UCSD-AML1 (cell line): ENCODE measurements around the gene CLCA1.

Source experiments
- DNase-seq: peaks from one replicate; lab custom pipeline; 2025; ENCODE audit not compliant: unreplicated experiment; lab: John Stamatoyannopoulos, UW

CLCA1 gene

GRCh38 chr1:86468501-86468977, at the start of gene CLCA1:
CLCA1 (plus strand) TSS chr1:86468927; CDS start chr1:86468972, 45 bp downstream.
- DNase-seq = no peak

- peak; percentile 33 for DNase-seq
These were observed 49.3 kb upstream of the CLCA1 start for GRCh38 chr1:86419277-86419903.

- DNase-seq = no peak
These were observed 47.0 kb upstream of the CLCA1 start for GRCh38 chr1:86421601-86422280.

- DNase-seq = no peak
These were observed 45.3 kb upstream of the CLCA1 start for GRCh38 chr1:86423473-86423872.

DNA sequence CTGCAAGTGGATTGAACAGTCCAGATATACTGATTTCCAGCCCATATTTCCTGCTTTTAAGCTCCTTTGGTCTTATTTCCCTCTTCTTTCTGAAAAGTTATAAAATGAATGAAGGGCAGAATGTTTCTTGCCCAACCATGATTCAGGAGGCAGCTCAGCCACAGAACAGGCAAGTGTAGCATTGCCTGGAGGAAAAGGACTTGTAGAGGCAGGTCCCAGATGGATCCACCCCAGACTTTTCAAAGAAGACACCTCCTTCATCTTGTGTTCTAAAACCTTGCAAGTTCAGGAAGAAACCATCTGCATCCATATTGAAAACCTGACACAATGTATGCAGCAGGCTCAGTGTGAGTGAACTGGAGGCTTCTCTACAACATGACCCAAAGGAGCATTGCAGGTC, 44.9 kb upstream of the CLCA1 start, which contains the start of gene CLCA2:
Gene CLCA2, plus strand, starts transcription at position 299 of the 400 bp plus-strand sequence. Its CDS starts 77 bp downstream, at position 376.
- DNase-seq = no peak

- DNase-seq = no peak
These were observed 39.5 kb upstream of the CLCA1 start for GRCh38 chr1:86429122-86429725.

GRCh38 chr1:86429835-86430234, 38.9 kb upstream of the CLCA1 start:
- DNase-seq = peak; percentile 48

- no peak for DNase-seq
These were observed 38.4 kb upstream of the CLCA1 start for GRCh38 chr1:86430376-86430775.

DNA sequence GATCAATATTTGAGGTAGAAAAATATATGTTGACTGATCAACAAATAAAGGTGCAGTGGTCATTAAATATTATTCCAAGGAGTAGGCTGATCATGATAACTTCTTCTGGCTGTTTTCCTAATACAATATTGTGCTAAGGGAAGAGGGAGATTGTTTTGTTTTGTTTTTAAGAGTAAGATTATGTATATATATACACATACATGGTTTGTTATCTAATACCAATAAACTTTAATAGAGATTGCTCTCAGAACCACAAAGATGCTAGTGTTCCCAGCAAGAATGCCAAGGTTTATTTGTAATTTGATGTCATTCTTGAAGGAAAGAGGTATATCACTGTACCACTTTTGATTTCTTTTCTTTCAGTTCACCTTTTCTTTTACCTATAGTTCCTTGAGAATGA, 34.7 kb upstream of the CLCA1 start:
- no peak for DNase-seq

DNA sequence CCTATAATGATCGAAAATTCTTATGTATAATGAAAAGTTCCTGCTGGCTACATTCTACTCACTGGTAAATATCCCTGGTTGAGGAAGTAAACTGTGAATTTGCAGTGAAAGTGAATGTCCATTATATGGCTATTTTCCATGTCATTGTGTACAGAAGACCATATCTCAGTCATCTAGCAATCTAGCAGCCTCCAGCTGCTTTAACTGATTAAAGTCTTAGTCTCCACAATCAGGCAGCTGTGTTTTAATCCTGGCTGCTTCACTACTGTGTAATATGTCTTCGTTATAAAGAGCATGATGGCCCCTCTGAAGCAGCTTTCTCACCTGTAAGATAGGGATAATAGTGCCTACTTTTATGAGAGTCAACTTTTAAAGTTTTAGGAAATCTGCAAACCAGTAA, 33.4 kb upstream of the CLCA1 start:
- DNase-seq = no peak

DNA sequence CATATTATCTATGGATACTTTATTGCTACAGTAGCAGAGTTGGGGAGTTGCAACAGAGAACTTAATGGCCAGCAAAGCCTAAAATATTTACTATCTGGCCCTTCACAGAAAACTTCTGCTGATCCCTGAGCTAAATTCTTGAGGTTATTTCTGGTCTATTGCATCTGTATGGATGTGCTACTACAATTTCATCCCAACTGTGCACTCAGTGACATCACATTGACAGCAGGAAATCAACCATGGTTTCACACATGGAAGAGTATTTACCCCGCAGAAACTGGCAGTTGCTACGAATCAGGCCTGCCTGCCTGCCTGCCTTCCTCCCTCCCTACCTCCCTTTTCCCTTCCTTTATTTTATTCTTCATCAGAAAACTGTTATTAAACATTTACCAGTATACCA, 32.7 kb upstream of the CLCA1 start:
- no peak for DNase-seq

DNA sequence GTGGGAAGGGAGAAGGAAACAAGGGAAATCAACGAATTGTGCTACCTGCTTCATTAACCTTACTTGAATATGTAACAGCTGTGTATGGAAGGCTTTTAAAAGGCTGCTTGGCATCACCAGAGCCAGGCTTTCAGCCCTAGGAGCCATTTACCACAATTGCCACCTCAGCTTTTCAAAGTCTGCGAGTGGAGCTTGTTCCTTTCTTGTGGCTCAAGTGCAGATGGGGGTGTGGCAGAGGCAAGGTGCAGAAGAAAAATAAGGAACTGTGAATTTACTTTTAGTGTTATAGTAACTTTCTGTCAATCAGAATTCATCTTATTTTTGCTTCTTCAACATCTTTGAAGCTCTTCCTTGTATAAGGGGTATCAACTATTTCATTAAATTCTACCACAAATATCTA, 27.1 kb upstream of the CLCA1 start:
- DNase-seq = peak; percentile 21

GRCh38 chr1:86441997-86442396, 26.7 kb upstream of the CLCA1 start:
- DNase-seq = no peak

DNA sequence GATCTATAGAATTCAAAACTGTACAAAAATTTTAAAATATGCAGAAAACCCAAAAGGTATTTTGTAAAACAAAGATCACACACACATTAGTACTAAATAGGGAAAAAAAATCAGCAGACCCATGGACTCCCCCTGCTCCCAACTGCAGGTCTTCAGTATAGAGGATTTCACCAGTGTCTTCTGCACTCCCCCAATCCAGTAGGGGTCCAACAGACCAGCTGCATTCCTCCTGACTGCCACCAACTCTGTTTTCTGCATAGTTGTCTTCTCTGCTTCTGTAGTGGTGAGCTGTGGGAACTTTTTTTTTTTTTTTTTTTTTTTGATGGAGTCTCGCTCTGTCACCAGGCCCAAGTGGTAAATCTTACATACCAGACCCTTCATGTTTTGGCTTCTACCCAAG, 22.8 kb upstream of the CLCA1 start:
- DNase-seq = no peak

GRCh38 chr1:86447198-86447790, 21.4 kb upstream of the CLCA1 start:
- DNase-seq = no peak

DNA sequence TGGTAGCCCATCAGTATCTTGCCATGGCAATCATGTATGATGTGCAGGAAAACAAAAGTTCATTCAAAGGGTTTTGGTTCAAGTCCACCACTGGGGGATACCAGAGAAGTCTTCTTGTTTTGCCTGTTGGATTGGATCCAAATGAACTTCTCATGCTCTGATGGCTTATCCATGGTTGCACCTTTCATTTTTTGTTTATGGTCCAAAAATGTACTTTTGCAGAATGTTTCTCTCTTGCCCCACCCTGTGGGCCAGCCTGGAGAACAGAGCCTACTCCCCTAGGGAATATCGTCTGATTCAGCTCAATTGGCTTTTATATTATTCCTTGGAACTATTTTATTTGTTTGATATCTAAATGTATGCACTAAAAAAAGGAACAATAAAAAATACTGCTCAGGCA, 20.1 kb upstream of the CLCA1 start:
- no peak for DNase-seq

- DNase-seq = no peak
These were observed 19.6 kb upstream of the CLCA1 start for GRCh38 chr1:86449103-86449502.

GRCh38 chr1:86450847-86451246, 17.9 kb upstream of the CLCA1 start:
- DNase-seq = no peak

DNA sequence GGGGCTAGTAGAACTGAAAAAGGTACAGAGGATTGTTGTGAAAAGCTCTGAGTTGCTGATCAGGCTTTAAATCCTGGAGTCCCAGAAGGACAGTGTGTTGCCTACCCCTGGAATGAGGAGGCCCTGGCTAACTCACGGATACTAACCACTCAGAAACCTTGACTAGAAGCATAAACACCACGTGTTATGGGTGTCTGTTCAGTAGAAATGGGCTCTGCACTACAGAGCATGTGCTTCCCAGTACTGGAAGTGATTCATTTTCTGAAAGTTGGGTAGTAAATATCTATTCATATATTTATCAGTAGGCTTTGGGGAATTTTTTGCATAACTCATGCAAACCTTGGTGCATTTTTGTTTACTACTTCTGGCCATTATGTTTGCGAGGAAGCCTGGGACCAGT, 15.1 kb upstream of the CLCA1 start:
- DNase-seq = no peak

DNA sequence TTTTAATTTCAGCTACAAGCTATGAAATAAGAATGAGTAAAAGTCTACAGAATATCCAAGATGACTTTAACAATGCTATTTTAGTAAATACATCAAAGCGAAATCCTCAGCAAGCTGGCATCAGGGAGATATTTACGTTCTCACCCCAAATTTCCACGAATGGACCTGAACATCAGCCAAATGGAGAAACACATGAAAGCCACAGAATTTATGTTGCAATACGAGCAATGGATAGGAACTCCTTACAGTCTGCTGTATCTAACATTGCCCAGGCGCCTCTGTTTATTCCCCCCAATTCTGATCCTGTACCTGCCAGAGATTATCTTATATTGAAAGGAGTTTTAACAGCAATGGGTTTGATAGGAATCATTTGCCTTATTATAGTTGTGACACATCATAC, 13.7 kb upstream of the CLCA1 start:
- no peak for DNase-seq

- DNase-seq = peak; percentile 11
These were observed 7.7 kb upstream of the CLCA1 start for GRCh38 chr1:86460998-86461397.

- DNase-seq = no peak
These were observed 7.2 kb upstream of the CLCA1 start for GRCh38 chr1:86461482-86461881.
